Type B pancreatic cell (in vitro differentiated cells): ENCODE data around the gene SAP30L. TPM values are rescaled to one million over a fixed set of nuclear protein-coding genes. Genes with fewer than 3 reads are reported as not detected.

Experiments used
- DNase-seq: peaks from one replicate; pipeline ENCODE4 v3.0.0; 2021; ENCODE audit warnings: mixed read lengths; ENCODE audit not compliant: unreplicated experiment; ENCODE audit errors: extremely low spot score
- H3K27ac Mint-ChIP-seq: 2 replicates; pipeline ENCODE4 v1.8.0; 2021; ENCODE audit warnings: mild to moderate bottlenecking, mixed read lengths
- H3K27me3 Mint-ChIP-seq: 2 replicates; pipeline ENCODE4 v1.8.0; 2021; ENCODE audit warnings: mixed read lengths
- H3K36me3 Mint-ChIP-seq: 2 replicates; pipeline ENCODE4 v1.8.0; 2021; ENCODE audit warnings: mixed read lengths
- H3K4me1 Mint-ChIP-seq: one replicate; pipeline ENCODE4 v1.8.0; 2021; ENCODE audit warnings: mixed read lengths; ENCODE audit not compliant: unreplicated experiment
- H3K4me3 Mint-ChIP-seq: 2 replicates; pipeline ENCODE4 v1.8.0; 2021; ENCODE audit warnings: mild to moderate bottlenecking, mixed read lengths
- H3K9me3 Mint-ChIP-seq: 2 replicates; pipeline ENCODE4 v1.8.0; 2021; ENCODE audit warnings: mixed read lengths
- total RNA-seq: library from RNA; stranded (reverse); gene quantifications from 2 replicates; pipeline ENCODE4 v1.2.1, GENCODE V29; 2021; ENCODE audit warnings: low replicate concordance
- TF ChIP-seq, protein P1 (sequence below): fragments of 200-600 bp; sonication (generic); conservative IDR thresholded peaks from 2 replicates; pipeline ENCODE4 v1.5.0; 2021; ENCODE audit warnings: antibody characterized with exemption, mild to moderate bottlenecking

The SAP30L gene
- total RNA-seq, 1 donor from 2014 or later: 43.7 TPM

DNA sequence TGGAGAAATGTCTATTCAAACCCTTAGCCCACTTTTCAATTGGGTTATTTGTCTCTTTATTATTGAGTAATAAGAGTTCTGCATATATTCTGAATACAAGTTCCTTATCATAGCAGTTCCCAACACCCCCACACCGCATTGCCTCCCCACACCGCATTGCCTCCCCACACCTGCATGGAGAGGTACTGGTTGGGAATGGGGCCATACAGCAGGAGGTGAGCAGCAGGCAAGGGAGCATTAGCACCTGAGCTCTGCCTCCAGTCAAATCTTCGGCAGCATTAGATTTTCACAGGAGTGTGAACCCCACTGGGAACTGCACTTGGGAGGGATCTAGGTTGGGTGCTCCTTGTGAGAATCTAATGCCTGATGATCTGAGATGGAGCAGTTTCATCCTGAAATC, 10.6 kb upstream of the SAP30L start:
- H3K9me3 Mint-ChIP-seq: no peaks in the 10 kb centered on the region
- TF ChIP-seq, protein P1, sequence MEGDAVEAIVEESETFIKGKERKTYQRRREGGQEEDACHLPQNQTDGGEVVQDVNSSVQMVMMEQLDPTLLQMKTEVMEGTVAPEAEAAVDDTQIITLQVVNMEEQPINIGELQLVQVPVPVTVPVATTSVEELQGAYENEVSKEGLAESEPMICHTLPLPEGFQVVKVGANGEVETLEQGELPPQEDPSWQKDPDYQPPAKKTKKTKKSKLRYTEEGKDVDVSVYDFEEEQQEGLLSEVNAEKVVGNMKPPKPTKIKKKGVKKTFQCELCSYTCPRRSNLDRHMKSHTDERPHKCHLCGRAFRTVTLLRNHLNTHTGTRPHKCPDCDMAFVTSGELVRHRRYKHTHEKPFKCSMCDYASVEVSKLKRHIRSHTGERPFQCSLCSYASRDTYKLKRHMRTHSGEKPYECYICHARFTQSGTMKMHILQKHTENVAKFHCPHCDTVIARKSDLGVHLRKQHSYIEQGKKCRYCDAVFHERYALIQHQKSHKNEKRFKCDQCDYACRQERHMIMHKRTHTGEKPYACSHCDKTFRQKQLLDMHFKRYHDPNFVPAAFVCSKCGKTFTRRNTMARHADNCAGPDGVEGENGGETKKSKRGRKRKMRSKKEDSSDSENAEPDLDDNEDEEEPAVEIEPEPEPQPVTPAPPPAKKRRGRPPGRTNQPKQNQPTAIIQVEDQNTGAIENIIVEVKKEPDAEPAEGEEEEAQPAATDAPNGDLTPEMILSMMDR: no peak
- DNase-seq: no peak
- no peaks in the 10 kb centered on the region for H3K27me3 Mint-ChIP-seq
- H3K36me3 Mint-ChIP-seq: peaks cover 32% of the 10 kb centered on the region
- H3K4me3 Mint-ChIP-seq: no peak overlapping the region
- H3K27ac Mint-ChIP-seq: no peak overlapping the region
- H3K4me1 Mint-ChIP-seq: no peaks in the 10 kb centered on the region

DNA sequence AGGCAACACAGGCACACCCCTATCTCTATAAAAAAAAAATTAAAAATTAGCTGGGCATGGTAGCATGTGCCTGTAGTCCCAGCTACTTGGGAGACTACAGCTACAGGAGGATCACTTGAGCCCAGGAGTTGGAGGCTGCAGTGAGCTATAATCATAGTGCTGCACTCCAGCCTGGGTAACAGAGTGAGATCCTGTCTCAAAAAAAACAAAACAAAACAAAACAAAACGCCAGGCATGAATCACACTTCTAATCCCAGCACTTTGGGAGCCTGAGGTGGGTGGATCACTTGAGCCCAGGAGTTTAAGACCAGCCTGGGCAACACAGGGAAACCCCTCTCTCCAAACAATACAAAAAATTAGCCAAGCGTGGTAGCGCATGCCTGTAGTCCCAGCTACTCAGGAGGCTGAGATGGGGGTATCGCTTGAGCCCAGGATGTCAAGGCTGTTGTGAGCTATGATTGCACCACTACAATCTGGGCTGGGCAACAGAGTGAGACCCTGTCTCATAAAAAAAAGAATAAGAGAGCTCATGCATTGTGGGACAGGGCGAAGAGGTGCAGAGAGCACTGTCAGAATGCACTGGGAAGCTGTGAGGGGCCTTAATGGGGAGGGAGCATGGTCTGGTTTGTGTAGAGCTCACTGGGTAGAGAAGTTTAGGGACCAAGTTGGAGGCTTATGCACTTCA, 8.4 kb upstream of the SAP30L start:
- no peak for DNase-seq
- Mint-ChIP-seq H3K4me3 (no peak overlapping the region), H3K36me3 (peaks cover 46% of the 10 kb centered on the region), H3K27me3 (no peaks in the 10 kb centered on the region), H3K9me3 (no peaks in the 10 kb centered on the region), H3K27ac (no peak overlapping the region), H3K4me1 (no peaks in the 10 kb centered on the region)
- TF ChIP-seq, protein P1: no peak

DNA sequence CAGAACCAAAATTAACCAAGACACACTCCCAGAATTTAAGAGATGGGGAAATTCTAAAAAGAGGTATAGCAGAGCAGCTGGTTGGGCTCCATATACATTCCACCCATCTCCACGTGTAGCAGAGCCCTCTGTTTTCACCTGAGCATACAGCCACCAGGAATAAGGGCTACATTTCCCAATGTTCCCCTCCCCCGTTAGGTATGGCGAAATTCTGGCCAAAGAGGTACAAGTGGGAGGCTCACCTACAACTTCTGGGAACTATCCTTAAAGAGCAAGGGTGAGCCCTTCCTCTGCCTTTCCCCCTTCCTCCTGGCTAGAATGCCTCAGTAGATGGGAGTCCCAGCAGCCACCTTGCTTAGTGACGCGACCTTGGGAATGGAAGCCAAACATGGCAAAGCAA, 5.3 kb upstream of the SAP30L start:
- DNase-seq: no peak
- Mint-ChIP-seq H3K9me3 (no peaks in the 10 kb centered on the region), H3K4me3 (no peak overlapping the region), H3K27me3 (no peaks in the 10 kb centered on the region), H3K4me1 (peaks cover 10% of the 10 kb centered on the region), H3K27ac (no peak overlapping the region), H3K36me3 (peaks cover 43% of the 10 kb centered on the region)
- TF ChIP-seq, protein P1: no peak

DNA sequence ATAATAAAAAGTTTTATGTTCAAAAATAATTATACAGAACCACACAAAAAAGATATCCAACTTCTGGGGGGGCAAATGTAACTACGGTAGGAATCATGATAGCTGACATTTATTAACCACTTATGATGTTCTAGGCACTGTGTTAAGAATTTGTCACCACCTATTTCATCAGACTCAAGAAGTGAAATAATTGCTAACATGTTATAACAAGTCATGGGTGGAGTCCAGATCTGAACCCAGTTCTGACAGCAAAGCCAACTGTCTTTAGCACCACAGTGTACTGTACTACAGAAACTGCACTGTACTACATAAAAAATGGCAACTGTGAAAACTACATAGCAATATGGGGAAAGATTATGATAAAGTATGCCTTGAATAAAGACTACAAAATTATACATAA, 3.0 kb upstream of the SAP30L start:
- TF ChIP-seq, protein P1: no peak
- Mint-ChIP-seq H3K27me3 (no peaks in the 10 kb centered on the region), H3K9me3 (no peaks in the 10 kb centered on the region), H3K36me3 (peaks cover 27% of the 10 kb centered on the region), H3K4me3 (no peak overlapping the region), H3K27ac (no peak overlapping the region), H3K4me1 (peaks cover 21% of the 10 kb centered on the region)
- no peak for DNase-seq

DNA sequence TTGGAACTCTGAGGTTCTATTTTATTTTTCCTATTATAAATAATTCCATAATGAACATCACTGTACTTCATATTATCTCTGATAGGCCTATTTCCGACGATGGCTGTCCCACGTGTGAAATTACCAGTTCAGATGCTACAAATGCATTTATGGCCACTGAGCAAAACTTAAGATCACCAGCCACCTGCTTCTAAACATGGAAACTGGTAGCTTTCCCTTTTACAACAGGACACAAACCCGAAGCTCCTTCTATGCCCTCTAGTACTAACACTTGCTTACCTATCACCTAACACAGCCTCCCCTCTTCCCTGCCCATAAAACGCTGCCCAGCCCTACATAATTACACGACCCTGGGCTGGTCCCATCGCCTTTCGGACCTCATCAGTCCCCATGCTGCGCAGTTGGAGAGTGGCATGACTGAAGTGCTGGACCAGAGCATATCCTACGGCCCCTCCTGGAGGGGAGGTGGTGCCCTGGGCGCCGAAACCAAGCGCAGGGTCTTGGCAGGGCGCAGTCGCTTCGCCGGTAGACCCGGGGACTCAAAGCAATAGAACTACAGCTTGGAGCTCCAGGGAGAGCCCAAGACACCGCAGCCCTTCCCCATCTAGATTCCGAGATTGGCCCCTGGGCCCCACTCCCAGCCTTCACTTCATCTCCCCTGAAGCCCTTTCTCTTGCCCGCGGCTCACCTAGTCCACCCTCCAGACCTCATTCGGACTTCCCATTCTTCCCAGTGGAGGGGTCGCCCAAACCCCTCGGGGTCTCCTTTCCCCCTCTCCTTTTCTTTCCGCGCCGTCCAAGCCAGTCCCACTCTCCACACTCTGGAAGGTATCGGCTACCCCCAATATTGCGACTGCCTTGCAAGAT, 1.0 kb upstream of the SAP30L start:
- TF ChIP-seq, protein P1: no peak
- Mint-ChIP-seq H3K36me3 (peaks cover 20% of the 10 kb centered on the region), H3K4me1 (peaks cover 30% of the 10 kb centered on the region), H3K4me3 (peak overlapping the region; percentile 99), H3K27me3 (no peaks in the 10 kb centered on the region), H3K27ac (peak overlapping the region; percentile 91), H3K9me3 (no peaks in the 10 kb centered on the region)
- DNase-seq: no peak
